Kidney epithelial cell (primary cell): ENCODE data around the gene UTP14A. TPM values are rescaled to one million over a fixed set of nuclear protein-coding genes. Genes with fewer than 3 reads are reported as not detected.

ENCODE experiments used
- DNase-seq: peaks from one replicate; pipeline ENCODE4 v3.0.0-alpha.2; 2010; ENCODE audit warnings: low read depth
- H3K27me3 ChIP-seq: 2 replicates; pipeline ENCODE4 v1.6.0; 2011; ENCODE audit warnings: low read length; ENCODE audit not compliant: control insufficient read depth, insufficient read depth
- H3K36me3 ChIP-seq: 2 replicates; pipeline ENCODE4 v1.5.1; 2011; ENCODE audit warnings: low read length; ENCODE audit not compliant: control insufficient read depth, insufficient read depth
- H3K4me3 ChIP-seq: 2 replicates; pipeline ENCODE4 v1.5.1; 2011; ENCODE audit warnings: low read depth, mild to moderate bottlenecking, control low read depth, low read length
- CTCF ChIP-seq: IDR thresholded peaks from 2 replicates; pipeline ENCODE4 v1.5.1; 2011; ENCODE audit warnings: mild to moderate bottlenecking, moderate library complexity, low read length, control low read depth, inconsistent platforms; ENCODE audit not compliant: insufficient read depth, poor library complexity, severe bottlenecking
- total RNA-seq: library from RNA; depleted of rRNA; stranded (reverse); fragments of >200 nt; gene quantifications from 2 replicates; pipeline ENCODE4 v1.2.3, GENCODE V29; 2015

Gene UTP14A
- total RNA-seq, 1 donor from 2014 or later: 17.6 TPM

- no peak for DNase-seq
Observed at GRCh38 chrX:129963729-129964128, 57.8 kb downstream of the UTP14A start.

GRCh38 chrX:129965166-129965565 lies 59.2 kb downstream of the UTP14A start:
- Histone ChIP-seq H3K36me3 (no peaks in the 10 kb centered on the region), H3K27me3 (no peaks in the 10 kb centered on the region), H3K4me3 (no peak overlapping the region)
- TF ChIP-seq CTCF: no peak
- no peak for DNase-seq

More at GRCh38 chrX:129963729-129964128, 57.8 kb downstream of the UTP14A start:
- H3K4me3 ChIP-seq: no peak overlapping the region
- TF ChIP-seq CTCF: no peak
- H3K27me3 ChIP-seq: no peaks in the 10 kb centered on the region
- no peaks in the 10 kb centered on the region for H3K36me3 ChIP-seq

- Histone ChIP-seq H3K36me3 (no peaks in the 10 kb centered on the region), H3K4me3 (no peak overlapping the region), H3K27me3 (no peaks in the 10 kb centered on the region)
- no peak for DNase-seq
- no peak for TF ChIP-seq CTCF
Observed at GRCh38 chrX:129968968-129969367, 63.0 kb downstream of the UTP14A start.

GRCh38 chrX:129976441-129976840 lies 70.5 kb downstream of the UTP14A start:
- no peak for TF ChIP-seq CTCF
- H3K27me3 ChIP-seq: no peaks in the 10 kb centered on the region
- DNase-seq: no peak
- H3K4me3 ChIP-seq: no peak overlapping the region
- H3K36me3 ChIP-seq: no peaks in the 10 kb centered on the region

Other genes with a start within 250 kb of the UTP14A start
- not detected in 2 replicates for gene XPNPEP2, start 167.2 kb upstream of the UTP14A start, total RNA-seq
- gene SASH3, start 126.2 kb upstream of the UTP14A start, total RNA-seq: not detected in 2 replicates
- 31.6 and 31.7 TPM in 2 replicates for gene ZDHHC9, start 62.3 kb upstream of the UTP14A start, total RNA-seq
- 4.8 and 5.8 TPM in 2 replicates for gene BCORL1, start 76.5 kb downstream of the UTP14A start, total RNA-seq
- 26.9 and 27.9 TPM in 2 replicates for gene ELF4, start 204.3 kb downstream of the UTP14A start, total RNA-seq